Neuron (in vitro differentiated cells): ENCODE results near the gene SPRY2.

Experiments
- H2AFZ ChIP-seq: one replicate; pipeline ENCODE4 v1.6.1; 2013; ENCODE audit warnings: low read depth, mild to moderate bottlenecking, inconsistent platforms, low read length, moderate library complexity
- H3K27me3 ChIP-seq: one replicate; pipeline ENCODE4 v1.6.1; 2013; ENCODE audit warnings: low read length; ENCODE audit not compliant: insufficient read depth
- H3K36me3 ChIP-seq: one replicate; pipeline ENCODE4 v1.6.1; 2013; ENCODE audit warnings: low read length; ENCODE audit not compliant: insufficient read depth
- H3K4me1 ChIP-seq: one replicate; pipeline ENCODE4 v1.6.1; 2013; ENCODE audit warnings: low read length; ENCODE audit not compliant: insufficient read depth
- H3K4me3 ChIP-seq: 2 replicates; pipeline ENCODE4 v1.5.1; 2013; ENCODE audit warnings: mild to moderate bottlenecking, low read length, moderate library complexity
- H3K9me3 ChIP-seq: one replicate; pipeline ENCODE4 v1.6.1; 2013; ENCODE audit warnings: low read length

The SPRY2 gene

GRCh38 chr13:80329250-80329649, 11.7 kb downstream of the SPRY2 start:
- Histone ChIP-seq H3K4me1 (peaks cover under 1% of the 10 kb centered on the region), H3K4me3 (no peak overlapping the region), H3K9me3 (no peaks in the 10 kb centered on the region), H3K27me3 (no peaks in the 10 kb centered on the region), H3K36me3 (peaks cover 8% of the 10 kb centered on the region), H2AFZ (no peak overlapping the region)

DNA sequence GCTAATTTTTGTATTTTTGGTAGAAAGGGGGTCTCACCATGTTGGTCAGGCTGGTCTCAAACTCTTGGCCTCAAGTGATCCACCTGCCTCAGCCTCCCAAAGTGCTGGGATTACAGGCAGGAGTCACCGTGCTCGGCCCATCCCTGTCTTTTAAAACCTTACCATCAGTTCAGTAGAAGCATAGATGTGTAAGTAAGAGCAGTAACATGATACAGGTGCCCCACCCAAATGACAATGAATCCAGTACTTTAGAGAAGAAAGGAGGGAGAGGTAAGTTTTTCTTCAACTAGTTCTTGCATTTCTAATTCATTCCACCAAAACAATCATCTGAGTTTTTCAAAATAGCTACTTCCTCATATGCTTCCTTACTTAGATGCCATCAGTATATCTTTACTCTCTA, 21.9 kb downstream of the SPRY2 start:
- Histone ChIP-seq H3K36me3 (no peaks in the 10 kb centered on the region), H3K27me3 (no peaks in the 10 kb centered on the region), H2AFZ (no peak overlapping the region), H3K4me1 (peaks cover 6% of the 10 kb centered on the region), H3K4me3 (no peak overlapping the region), H3K9me3 (no peaks in the 10 kb centered on the region)

- peaks cover 6% of the 10 kb centered on the region for H3K4me1 ChIP-seq
- no peaks in the 10 kb centered on the region for H3K9me3 ChIP-seq
- H3K36me3 ChIP-seq = no peaks in the 10 kb centered on the region
- H2AFZ ChIP-seq = peak overlapping the region; percentile 33
- no peaks in the 10 kb centered on the region for H3K27me3 ChIP-seq
- H3K4me3 ChIP-seq = no peak overlapping the region
Measured at GRCh38 chr13:80314711-80315653, 25.9 kb downstream of the SPRY2 start.

GRCh38 chr13:80313668-80314256, 27.2 kb downstream of the SPRY2 start:
- no peaks in the 10 kb centered on the region for H3K9me3 ChIP-seq
- H2AFZ ChIP-seq = no peak overlapping the region
- no peaks in the 10 kb centered on the region for H3K36me3 ChIP-seq
- no peak overlapping the region for H3K4me3 ChIP-seq
- no peaks in the 10 kb centered on the region for H3K27me3 ChIP-seq
- H3K4me1 ChIP-seq = peaks cover 6% of the 10 kb centered on the region

GRCh38 chr13:80312967-80313366, 28.0 kb downstream of the SPRY2 start:
- Histone ChIP-seq H3K36me3 (no peaks in the 10 kb centered on the region), H3K27me3 (no peaks in the 10 kb centered on the region), H3K4me3 (no peak overlapping the region), H2AFZ (no peak overlapping the region), H3K9me3 (no peaks in the 10 kb centered on the region), H3K4me1 (peaks cover 6% of the 10 kb centered on the region)

GRCh38 chr13:80312012-80312704, 28.8 kb downstream of the SPRY2 start:
- Histone ChIP-seq H2AFZ (no peak overlapping the region), H3K9me3 (no peaks in the 10 kb centered on the region), H3K4me1 (peaks cover 12% of the 10 kb centered on the region), H3K4me3 (no peak overlapping the region), H3K36me3 (no peaks in the 10 kb centered on the region), H3K27me3 (no peaks in the 10 kb centered on the region)

DNA sequence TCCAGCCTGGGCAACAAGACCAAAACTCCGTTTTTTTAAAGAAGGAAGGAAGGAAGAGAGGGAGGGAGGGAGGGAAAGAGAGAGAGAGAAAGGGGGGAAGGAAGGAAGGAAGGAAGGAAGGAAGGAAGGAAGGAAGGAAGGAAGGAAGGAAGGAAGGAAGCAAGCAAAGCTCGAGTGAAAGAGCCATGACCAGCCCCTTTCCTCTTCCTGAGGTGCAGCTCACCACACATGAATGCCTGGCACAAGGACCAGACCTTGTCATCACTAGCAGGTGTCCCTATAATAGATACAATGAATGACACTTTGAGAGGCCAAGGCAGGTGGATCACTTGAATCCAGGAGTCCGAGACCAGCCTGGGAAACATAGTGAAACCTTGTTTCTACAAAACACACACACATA, 31.0 kb downstream of the SPRY2 start:
- Histone ChIP-seq H3K4me3 (no peak overlapping the region), H3K9me3 (no peaks in the 10 kb centered on the region), H3K36me3 (no peaks in the 10 kb centered on the region), H2AFZ (no peak overlapping the region), H3K27me3 (no peaks in the 10 kb centered on the region), H3K4me1 (peaks cover 8% of the 10 kb centered on the region)

- Histone ChIP-seq H2AFZ (no peak overlapping the region), H3K4me1 (peaks cover 8% of the 10 kb centered on the region), H3K4me3 (no peak overlapping the region), H3K27me3 (no peaks in the 10 kb centered on the region), H3K36me3 (no peaks in the 10 kb centered on the region), H3K9me3 (no peaks in the 10 kb centered on the region)
Measured at GRCh38 chr13:80307401-80307987, 33.4 kb downstream of the SPRY2 start.

- Histone ChIP-seq H3K36me3 (no peaks in the 10 kb centered on the region), H3K9me3 (no peaks in the 10 kb centered on the region), H3K4me3 (no peak overlapping the region), H2AFZ (no peak overlapping the region), H3K4me1 (peaks cover 8% of the 10 kb centered on the region), H3K27me3 (no peaks in the 10 kb centered on the region)
Measured at GRCh38 chr13:80306337-80306972, 34.5 kb downstream of the SPRY2 start.

GRCh38 chr13:80305737-80306136, 35.2 kb downstream of the SPRY2 start:
- Histone ChIP-seq H3K9me3 (no peaks in the 10 kb centered on the region), H3K36me3 (no peaks in the 10 kb centered on the region), H2AFZ (no peak overlapping the region), H3K27me3 (no peaks in the 10 kb centered on the region), H3K4me1 (peaks cover 8% of the 10 kb centered on the region), H3K4me3 (no peak overlapping the region)

DNA sequence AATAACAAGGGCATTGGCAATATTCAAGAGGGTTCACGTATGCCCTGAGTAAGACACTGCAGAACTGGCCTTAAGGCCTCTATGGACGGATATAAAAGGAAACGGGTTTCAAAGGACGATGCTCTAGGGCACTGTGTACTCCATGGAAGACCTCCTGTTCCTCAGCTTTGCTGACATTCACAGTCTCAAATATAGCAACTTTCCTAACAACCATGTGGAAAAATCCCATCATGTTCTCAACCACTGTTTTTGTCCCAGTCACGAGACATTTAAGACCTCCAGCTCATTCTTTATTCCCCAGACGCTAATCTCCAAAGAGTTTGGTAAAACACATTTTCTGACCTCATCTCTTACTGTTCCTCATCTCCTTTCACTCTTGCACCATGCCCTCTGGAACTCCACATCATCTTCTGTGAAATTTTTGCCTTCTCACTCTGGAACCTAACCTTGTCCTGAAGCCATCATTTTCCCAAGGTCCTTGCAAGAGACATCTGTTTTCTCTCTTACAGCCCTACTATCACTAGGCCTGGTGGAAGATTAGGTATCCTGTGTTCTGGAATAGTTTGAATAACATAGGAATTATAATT, 37.6 kb downstream of the SPRY2 start:
- no peak overlapping the region for H3K4me3 ChIP-seq
- no peaks in the 10 kb centered on the region for H3K36me3 ChIP-seq
- H3K27me3 ChIP-seq = no peaks in the 10 kb centered on the region
- no peak overlapping the region for H2AFZ ChIP-seq
- peaks cover 8% of the 10 kb centered on the region for H3K4me1 ChIP-seq
- no peaks in the 10 kb centered on the region for H3K9me3 ChIP-seq

- no peak overlapping the region for H3K4me3 ChIP-seq
- no peak overlapping the region for H2AFZ ChIP-seq
Measured at GRCh38 chr13:80299046-80299445, 41.9 kb downstream of the SPRY2 start.

More at GRCh38 chr13:80299046-80299445, 41.9 kb downstream of the SPRY2 start:
- Histone ChIP-seq H3K4me1 (peaks cover 17% of the 10 kb centered on the region), H3K9me3 (no peaks in the 10 kb centered on the region), H3K27me3 (no peaks in the 10 kb centered on the region), H3K36me3 (no peaks in the 10 kb centered on the region)
